ENCODE data around the gene NDE1.
"Not testable (repeated sequence)": the region's sequence is repeated elsewhere in the genome, so short reads cannot be mapped to it uniquely, and the experiment has no call there.

Gene NDE1

DNA sequence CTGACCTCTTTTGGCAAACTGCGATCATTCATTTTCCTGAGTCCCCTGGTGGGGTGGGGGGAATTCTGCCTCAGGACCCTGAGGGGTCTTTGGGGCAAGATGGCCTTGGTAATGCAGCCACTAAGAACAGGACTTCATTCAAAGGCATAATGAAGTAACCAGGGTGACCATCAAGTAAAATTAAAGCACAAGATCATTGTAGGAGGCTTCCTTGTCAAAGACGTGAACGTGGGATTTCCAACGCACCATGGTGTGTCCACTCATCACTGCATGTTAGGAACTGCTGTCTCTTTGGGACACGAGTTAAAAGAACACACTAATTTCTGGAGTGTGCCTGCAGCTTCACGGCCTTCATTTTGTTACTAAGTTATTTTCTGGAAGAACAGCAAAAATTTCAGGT lies 51.3 kb downstream of the NDE1 start:
- DNase-seq: no peak
- ATAC-seq: no peak

DNA sequence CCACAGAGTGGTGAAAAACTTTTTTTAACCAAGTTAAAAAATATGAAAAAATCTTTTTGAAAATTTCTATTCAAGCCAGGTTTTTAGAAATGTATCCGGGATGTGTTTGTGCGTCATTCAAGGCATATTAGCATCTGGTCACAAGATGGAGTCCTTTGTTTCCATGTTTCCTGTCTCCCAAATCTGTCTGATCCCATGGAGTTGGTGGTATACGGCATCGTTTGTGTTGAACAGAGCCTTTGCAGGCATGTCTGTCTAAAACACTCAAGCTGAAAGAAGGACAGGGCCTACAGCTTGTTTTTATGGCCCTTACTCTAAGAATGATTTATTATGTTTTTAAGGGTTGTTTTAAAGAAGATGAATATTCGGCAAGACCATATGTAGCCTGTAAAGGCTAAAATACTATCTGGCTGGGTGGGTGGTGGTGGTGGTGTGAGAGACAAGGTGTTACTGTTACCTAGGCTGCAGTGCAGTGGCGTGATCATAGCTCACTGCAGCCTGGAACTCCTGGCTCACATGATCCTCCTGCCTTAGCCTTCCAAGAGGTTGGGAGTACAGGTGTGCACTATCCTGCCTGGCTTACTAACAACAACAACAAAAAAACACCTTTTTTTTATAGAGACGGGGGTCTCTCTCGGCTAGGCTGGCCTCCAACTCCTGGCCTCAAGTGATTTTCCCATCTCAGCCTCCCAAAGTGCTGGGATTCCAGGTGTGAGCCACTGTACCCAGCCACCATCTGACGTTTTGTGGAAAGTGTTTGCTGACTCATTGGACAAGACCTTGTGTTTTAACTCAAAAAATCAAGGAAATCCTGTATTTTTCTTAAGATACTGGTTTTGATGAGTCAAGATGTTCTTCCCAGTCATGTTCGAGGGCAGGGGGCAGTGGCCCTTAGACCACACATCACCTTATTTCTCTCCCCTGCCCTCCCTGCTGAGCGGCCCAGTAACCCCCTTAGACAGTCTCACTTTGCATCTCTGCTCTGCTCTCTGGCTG lies 52.2 kb downstream of the NDE1 start:
- ATAC-seq (no peak), DNase-seq (no peak)

DNA sequence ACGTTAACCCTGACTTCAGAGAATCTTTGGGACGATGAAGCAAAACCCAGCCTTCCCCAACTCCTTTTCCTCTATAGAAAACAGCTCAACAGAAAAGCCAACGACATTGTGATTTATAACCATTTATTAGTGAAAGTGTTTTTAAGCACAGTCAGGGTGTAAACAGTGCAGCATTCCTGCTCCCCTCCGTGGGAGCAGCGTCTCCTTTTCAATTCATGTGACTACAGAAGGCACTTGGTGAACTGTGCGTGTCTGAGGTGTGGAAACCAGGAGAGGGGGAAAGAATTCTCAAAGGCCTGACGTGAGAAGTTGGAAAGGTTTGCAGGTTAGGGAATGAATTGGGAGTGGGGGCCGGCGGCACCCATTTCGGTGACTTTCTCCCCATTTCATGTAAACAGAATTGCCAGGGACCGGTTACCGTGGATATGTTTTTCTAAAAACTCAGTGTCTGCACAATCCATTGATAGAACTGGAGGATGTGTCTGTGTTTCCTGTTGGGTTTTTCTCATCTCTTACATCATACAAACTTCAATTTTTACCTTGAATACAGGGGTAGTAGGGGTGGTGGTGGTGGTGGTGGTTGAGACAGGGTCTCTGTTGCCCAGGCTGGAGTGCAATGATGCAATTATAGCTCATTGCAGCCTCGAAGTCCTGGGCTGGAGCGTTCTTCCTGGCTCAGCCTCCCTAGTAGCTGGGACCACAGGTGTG lies 53.1 kb downstream of the NDE1 start:
- ATAC-seq: no peak
- DNase-seq: no peak

DNA sequence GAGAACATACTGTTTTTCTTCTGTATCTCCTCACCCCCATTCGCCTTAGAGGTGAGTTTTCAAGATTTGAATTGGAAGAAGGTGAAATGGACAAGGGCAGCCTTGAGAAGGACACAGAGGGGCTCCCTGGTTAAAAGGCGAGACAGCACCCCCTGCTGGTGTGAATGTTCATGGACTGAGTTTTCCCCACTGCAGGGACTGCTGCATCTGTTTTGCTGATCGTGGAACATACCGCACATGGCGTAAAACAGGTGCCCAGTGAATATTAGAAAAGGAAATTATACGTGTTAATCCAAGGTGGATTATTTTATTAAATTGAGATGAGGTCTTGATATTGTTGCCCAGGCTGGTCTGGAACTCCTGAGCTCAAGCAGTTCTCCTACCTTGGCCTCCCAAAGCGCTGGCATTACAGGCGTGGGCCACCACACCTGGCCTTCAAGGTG lies 54.5 kb downstream of the NDE1 start:
- DNase-seq (peak; percentile 82), ATAC-seq (peak; percentile 69)

DNA sequence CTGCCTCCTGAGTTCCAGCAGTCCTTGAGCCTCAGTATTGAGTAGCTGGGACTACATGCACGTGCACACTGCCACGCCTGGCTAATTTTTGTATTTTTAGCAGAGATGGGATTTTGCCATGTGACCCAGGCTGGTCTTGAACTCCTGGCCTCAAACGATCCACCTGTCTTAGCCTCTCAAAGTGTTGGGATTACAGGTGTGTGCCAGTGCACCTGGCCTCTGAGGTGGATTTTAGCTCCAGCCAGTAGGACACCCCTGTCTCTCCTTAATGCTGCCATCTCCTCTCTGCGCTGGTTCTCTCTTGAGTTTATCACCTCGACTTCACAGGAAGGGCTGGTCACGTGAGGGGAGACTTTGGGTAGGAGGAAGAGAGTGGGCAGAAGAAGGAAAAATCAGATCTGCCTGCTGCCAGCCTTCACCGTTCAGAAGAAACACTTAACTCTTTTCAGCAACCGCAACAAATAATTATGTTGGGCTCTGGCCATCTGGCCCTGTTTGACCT lies 55.1 kb downstream of the NDE1 start:
- DNase-seq (no peak), ATAC-seq (no peak)

DNA sequence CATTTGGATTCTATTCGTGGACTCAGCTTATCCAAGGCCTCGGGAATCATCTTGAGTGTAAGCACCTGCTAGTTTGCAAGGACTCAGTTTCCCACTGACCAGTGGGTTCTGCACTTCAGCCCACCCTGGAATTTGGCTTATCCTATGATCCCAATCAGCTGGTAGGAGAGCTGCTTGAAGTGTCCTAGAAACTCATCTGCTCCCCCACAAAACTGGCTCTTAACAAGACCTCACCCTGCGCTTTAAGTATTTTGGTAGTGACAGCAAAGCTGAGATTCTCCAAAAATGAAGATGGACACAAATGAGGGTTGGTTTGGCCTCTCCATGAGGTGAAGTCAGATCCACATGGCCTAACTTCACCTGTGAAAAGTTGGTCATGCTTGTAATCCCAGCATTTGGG lies 57.3 kb downstream of the NDE1 start:
- DNase-seq (no peak), ATAC-seq (no peak)

DNA sequence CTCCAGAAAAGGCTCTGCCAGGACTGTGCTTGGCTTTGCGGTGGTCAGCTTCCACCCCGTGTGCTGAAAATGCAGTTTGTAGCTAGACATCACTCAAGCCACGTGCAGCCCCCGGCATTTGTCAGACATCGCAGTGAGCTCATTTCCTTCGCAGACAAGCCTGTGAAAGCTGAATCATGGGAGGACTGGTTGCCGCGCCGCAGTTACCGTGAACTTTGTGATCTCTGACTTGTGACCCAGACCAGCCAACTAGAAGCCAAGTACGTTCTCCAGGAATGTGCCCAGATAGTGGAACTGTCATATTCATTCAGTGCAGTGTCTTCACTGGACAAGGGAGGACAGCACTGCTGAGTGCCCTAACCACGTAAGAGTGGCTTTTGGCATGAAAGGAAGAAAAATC lies 58.1 kb downstream of the NDE1 start:
- ATAC-seq (no peak), DNase-seq (no peak)

DNA sequence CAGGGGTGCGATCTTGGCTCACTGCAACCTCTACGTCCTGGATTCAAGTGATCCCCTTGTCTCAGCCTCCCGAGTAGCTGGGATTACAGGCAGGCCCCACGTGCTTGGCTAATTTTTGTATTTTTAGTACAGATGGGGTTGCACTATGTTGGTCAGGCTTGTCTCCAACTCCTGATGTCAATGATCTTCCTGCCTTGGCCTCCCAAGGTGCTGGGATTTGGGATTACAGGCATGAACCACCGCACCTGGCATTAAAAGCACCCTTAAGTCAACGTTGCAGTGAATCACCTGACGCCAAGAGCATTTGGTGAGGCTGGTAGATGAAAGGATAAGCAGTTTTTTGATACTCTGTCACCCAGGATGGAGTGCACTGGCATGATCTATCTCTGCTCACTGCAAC lies 59.0 kb downstream of the NDE1 start:
- ATAC-seq: no peak
- no peak for DNase-seq

DNA sequence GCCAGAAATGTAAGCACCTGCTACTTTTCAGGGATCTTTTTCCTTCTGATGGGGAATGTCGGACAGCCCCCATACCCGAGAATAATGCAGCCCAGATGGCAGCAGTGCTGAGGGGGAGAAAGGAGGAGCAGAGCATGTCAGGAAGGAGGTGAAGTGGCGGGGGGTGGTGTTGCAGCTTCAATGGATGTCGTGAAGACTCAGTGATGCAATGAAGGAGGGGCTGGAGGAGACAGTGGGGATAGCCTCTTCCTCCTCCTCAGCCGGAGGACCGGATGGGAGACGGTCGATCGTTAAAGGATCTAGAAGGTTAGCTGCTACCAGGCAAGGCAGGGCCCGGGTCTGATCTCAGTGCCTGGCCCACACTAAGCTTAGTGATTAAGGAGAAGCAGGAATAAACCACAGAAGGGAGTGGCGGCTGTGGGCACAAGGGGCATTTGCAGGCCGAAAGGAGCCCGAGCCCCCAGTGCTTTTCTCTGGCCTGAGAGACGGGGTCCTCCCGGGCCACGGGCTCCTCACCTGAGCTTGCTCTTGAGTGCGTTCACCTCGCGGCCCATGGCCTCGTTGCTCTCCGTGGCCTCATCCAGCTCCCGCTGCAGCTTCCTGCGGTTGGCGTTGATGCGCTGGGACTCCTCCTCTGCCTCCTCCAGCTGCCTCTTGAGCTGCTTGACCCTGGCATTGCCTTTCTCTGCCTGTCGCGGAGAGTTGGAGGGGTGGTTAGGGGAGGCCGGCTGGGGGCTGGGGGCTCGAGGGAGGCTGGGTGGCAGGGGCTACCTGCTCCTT lies 64.5 kb downstream of the NDE1 start:
- no peak for ATAC-seq

DNA sequence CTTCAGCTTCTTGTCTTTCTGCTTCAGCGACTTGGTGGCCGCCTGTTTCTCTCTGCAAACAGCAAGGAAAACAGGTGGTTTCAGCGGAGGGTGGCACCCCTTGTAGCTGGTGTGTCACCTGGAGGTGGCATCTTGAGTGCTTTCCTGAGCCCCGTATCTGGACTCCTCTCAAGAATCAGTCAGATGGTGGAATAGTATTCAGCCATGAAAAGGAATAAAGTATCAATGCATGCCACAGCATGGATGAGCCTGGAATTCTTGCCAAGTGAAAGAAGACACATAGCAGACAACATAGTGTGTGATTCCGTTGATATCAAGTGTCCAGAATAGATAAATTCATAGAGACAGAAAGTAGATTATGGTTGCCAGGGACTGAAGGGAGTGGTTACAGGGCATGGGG lies 65.2 kb downstream of the NDE1 start:
- DNase-seq (no peak), ATAC-seq (no peak)

More for the DNA sequence above, 64.5 kb downstream of the NDE1 start:
- DNase-seq: no peak

DNA sequence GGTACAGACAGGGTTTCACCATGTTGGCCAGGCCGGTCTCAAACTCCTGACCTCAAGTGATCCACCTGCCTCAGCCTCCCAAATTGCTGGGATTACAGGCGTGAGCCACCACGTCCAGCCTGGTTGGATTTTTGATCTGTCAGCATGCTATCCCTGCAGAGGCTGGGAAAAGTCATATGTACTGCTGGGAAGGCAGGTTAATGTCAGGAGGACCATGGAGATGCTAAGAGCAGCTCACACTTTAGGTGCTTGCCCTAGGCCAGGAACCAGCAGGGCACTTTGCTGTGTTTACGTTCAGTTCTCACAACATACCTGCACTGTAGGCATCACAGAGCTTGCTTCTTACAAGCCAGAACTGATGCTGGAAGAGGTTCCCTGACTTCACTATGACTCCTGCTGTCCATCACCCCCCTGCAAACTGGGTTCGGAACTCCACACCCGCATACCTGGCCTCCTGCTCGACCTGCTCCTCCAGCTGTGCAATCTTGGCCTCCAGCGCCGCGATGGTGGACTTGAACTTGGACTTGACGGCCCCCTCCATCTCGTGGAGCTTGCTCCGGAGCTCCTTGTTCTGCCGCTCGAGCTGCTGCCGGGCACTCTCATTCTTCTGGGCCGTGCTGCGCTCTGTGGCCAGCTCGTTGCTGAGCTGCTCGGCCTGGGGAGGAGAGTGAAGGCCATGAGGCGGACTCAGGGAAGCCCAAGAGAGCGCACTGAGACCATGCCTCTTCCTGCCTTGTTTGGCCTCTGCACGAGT lies 66.8 kb downstream of the NDE1 start:
- DNase-seq (no peak), ATAC-seq (no peak)

DNA sequence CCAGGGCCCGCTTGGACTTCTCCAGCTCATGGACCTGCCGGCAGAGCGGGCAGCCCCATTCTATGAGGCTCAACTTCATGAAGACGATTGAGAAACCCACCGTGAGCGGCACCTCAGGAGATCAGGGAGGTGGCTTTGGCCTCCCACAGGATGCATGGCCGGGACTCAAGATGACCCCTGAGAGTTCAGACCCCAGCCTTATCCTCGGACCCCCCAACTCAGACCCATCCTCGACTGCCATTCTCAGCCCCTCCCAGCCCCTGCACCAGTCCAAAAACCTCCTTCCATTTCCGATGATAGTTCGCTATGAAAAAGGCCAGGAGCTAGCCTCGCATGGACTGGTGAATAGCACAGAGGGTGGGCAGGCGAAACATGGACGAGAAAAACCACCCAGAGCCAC lies 71.0 kb downstream of the NDE1 start:
- ATAC-seq: no peak
- DNase-seq: no peak

DNA sequence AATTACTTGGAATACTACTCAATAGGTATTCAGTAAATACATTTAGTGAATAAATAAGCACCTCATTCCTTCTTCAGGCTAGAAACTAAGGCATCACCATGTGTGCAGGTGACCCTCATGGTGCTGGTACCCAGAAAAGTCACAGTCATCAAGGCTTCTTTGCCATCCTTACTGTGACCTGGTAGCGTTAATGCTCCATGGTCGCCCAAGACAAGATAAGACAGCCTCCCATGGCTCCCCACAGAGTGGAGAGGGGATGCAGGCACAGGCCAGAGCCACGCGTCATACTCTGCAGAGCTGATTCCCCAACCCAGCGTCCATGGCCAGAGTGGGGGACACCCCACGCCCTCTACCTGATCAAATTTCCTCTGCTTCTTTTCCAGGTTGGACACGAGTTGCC lies 73.8 kb downstream of the NDE1 start:
- ATAC-seq (no peak), DNase-seq (no peak)

DNA sequence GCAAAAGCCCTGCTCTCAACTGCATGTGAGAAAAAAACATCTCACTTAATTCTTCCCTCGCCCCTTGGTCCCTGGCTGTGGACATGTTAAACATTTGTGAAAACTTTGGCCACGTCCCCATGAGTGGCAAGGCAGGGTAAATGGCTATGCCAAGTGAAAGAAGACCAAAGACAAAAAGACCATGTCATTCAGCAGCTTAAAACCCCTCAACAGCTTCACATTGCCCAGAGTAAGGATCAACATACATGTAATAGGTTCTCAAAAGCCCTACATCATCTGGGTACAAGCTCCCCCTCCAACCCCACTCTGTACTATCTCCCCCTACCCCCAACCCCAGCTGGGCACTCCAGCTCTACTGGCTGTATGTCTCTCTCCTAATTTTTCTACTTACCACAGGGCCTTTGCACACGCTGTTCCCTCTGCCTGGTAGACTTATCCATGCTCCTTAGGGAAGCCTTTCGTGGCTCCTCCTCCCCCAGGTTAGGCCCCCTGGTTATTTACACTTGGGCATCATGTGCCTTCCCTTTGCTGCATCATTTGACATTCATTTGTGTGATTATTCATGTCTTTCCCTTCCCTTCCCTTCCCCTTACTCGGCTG lies 75.7 kb downstream of the NDE1 start:
- no peak for ATAC-seq
- DNase-seq: no peak

DNA sequence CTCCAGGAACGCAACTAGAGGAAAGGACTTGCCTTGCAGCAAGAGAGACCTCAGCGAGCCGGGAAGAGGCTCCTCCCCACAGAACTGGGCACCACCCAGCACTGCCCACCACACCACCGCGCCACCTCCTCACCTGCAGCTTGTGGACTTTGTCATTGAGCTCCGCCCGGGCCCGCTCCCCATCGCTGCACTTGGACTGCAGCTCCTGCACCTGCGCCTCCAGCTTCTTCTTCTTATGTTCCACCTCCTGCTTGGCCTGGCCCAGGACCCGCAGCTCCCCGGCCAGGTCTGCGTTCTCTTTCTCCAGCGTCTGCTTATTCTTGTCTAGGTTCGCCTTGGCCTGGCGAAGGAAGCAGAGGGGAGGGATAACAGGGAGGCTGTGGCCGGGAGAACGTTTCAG lies 76.7 kb downstream of the NDE1 start:
- DNase-seq (no peak), ATAC-seq (peak; percentile 8)

DNA sequence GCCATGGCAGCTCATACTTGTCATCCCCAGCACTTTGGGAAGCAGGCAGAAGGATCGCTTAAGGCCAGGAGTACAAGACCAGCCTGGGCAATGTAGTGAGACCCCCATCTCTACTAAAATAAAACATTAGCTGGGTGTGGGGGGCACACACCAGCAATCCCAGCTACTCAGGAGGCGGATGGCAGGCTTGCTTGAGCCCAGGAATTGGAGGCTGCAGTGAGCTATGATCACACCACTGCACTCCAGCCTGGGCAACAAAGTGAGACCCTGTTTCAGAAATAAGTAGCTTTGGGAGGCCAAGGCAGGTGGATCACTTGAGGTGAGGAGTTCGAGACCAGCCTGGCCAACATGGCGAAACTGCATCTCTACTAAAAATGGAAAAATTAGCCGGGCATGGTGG lies 77.7 kb downstream of the NDE1 start:
- not testable (repeated sequence) for ATAC-seq, DNase-seq

DNA sequence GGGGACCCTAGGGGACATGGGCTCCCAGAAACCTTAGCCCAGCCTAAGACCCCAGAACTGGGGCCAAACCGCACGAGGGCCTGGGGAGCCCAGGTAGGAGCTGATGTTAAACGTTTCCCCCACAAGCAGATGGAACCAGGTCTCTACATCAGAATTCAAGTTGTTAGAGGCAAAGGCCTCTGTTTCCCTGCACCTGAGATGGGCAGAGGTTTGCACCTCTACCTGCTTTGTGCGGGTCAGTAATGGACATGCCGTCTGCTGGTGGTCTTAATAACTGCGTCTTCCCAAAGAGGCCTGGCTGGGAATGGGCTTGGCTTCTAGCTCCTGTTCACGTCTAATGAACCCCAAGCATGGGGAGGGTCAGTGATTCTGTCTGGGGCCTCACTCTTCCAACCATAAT lies 79.1 kb downstream of the NDE1 start:
- no peak for DNase-seq
- ATAC-seq: no peak

DNA sequence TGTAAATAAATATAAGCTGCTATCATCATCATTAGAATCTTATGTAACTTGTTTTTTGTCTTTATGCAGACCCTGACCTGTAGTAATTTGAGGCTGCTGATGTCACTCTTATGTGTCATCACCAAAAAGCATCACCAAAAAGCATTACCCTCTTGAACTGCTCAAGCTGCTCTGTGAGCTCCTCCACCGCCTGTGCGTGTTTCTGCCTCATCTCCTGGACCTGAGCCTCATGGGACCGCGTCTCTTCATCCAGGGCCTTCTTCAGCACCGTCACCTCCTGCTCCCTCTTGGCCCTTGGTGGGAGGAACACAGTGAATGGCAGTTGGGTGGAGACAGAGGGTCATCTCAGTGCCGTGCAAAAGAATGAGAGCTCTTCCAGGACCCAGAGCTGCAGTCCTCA lies 82.4 kb downstream of the NDE1 start:
- DNase-seq (no peak), ATAC-seq (no peak)

DNA sequence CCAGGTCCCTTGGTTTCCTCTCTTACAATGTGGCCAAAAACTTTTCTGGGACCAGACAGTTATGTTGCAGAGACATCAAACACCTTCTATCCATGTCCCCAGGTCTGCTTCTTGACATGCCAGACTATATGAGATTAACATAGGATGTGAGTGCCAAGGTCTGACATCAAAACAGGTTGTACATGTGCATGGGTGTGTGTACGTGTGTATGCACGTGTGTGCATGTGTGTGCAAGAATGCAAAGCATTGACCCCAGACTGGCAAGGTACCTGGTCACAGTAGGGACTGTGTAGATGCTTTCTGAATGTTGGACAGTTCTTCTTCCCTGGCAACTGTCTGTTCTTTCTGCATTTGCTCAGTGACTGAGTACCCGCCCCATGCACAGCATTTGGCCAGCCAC lies 85.6 kb downstream of the NDE1 start:
- no peak for DNase-seq
- no peak for ATAC-seq

DNA sequence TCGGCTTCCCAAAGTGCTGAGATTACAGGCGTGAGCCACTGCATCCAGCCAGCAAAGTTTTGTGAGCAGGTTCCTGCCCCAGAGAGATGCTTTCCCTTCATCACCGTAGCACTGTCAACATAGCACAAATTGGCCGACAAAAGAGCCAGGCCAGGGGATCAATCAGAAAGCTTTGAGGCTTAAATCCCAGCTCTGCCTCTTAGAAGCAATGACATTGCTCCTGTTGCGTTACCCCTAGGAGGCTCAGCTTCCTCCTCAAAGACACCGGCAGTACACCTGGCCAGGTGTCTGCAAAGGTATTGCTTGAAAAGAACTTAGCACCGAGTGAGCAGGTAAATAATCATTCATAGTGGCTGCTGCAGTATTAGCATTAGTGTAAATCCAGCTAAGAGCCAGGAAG lies 86.5 kb downstream of the NDE1 start:
- ATAC-seq (no peak), DNase-seq (no peak)

DNA sequence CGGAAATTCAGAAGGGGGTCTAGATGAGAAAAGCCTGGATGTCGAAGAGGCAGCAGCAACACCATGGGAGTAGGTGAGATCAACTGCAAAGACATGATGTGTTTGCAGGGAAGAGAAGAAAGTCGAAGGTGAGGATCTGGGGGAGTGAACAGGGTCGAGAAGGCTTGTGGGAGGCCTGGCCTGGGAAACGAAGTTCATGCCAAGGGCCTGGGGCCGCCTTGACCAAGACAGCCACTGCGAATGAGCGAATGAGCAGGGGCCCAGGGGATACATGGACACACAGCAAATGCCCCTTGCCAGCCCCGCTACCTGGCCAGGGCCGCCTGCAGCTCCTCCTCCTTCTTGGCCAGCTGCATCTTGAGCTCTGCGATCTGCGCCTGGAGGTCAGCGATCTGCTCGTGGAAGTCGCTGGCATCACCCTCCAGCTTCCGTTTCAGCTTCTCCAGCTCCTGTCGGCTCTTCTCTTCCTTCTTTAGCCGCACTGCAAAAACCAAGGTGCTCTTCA lies 87.1 kb downstream of the NDE1 start:
- no peak for DNase-seq
- ATAC-seq: no peak
